Measurements from ENCODE around the gene PIK3C2G.

Gene PIK3C2G

GRCh38 chr12:18257251-18257650, 4.1 kb upstream of the PIK3C2G start:
- ChIA-PET CTCF (no interaction called here), POLR2A (no interaction called here)
- DNase-seq (ENCODE audit: extremely low spot score), result no peak
- TF ChIP-seq PKNOX1 (IDR thresholded peaks at IDR 0.05), result no peak
- no peak for TF ChIP-seq BHLHE40 (IDR thresholded peaks at IDR 0.05; ENCODE audit: borderline replicate concordance)
- TF ChIP-seq ZNF384 (IDR thresholded peaks at IDR 0.05), result no peak
- TF ChIP-seq CTBP1 (IDR thresholded peaks at IDR 0.05; ENCODE audit: borderline replicate concordance), result no peak
- TF ChIP-seq LEF1 (IDR thresholded peaks at IDR 0.05; ENCODE audit: borderline replicate concordance), result no peak
- no peak for TF ChIP-seq HDGF (IDR thresholded peaks at IDR 0.05; ENCODE audit: borderline replicate concordance)
- no peak for TF ChIP-seq ELF4 (IDR thresholded peaks at IDR 0.05)
- no peak for TF ChIP-seq FOXK2 (IDR thresholded peaks at IDR 0.05)
- TF ChIP-seq NFRKB (IDR thresholded peaks at IDR 0.05), result no peak
- no peak for TF ChIP-seq FOXM1 (IDR thresholded peaks at IDR 0.05; ENCODE audit: borderline replicate concordance)
- no peak for TF ChIP-seq L3MBTL2 (conservative IDR thresholded peaks at IDR 0.05)
- no peak for TF ChIP-seq SUZ12 (IDR thresholded peaks at IDR 0.05)
- TF ChIP-seq SP1 (IDR thresholded peaks at IDR 0.05), result no peak
- TF ChIP-seq FOXA1 (IDR thresholded peaks at IDR 0.05), result no peak
- TF ChIP-seq ARNT (IDR thresholded peaks at IDR 0.05), result no peak
- TF ChIP-seq TARDBP (IDR thresholded peaks at IDR 0.05), result no peak

GRCh38 chr12:18258929-18259328, 2.4 kb upstream of the PIK3C2G start:
- TF ChIP-seq NFRKB (IDR thresholded peaks at IDR 0.05) (no peak), ZNF384 (IDR thresholded peaks at IDR 0.05) (no peak), ELF4 (IDR thresholded peaks at IDR 0.05) (no peak), PKNOX1 (IDR thresholded peaks at IDR 0.05) (no peak)
- ChIA-PET CTCF (no interaction called here), POLR2A (no interaction called here)
- no peak for DNase-seq (ENCODE audit: extremely low spot score)

- DNase-seq (ENCODE audit: extremely low spot score), result no peak
- POLR2A ChIA-PET, result no interaction called here
- CTCF ChIA-PET, result no interaction called here
- TF ChIP-seq SP1 (IDR thresholded peaks at IDR 0.05) (no peak), PKNOX1 (IDR thresholded peaks at IDR 0.05) (no peak), LEF1 (IDR thresholded peaks at IDR 0.05; ENCODE audit: borderline replicate concordance) (no peak), NFRKB (IDR thresholded peaks at IDR 0.05) (no peak), FOXK2 (IDR thresholded peaks at IDR 0.05) (no peak), FOXA1 (IDR thresholded peaks at IDR 0.05) (no peak), BHLHE40 (IDR thresholded peaks at IDR 0.05; ENCODE audit: borderline replicate concordance) (no peak), SUZ12 (IDR thresholded peaks at IDR 0.05) (no peak), CTBP1 (IDR thresholded peaks at IDR 0.05; ENCODE audit: borderline replicate concordance) (no peak)
Measured at GRCh38 chr12:18259906-18260682, 1.2 kb upstream of the PIK3C2G start.

GRCh38 chr12:18261906-18262305, 588 bp downstream of the PIK3C2G start:
- TF ChIP-seq LEF1 (IDR thresholded peaks at IDR 0.05; ENCODE audit: borderline replicate concordance) (no peak), BHLHE40 (IDR thresholded peaks at IDR 0.05; ENCODE audit: borderline replicate concordance) (no peak), PKNOX1 (IDR thresholded peaks at IDR 0.05) (no peak), FOXK2 (IDR thresholded peaks at IDR 0.05) (no peak), CTBP1 (IDR thresholded peaks at IDR 0.05; ENCODE audit: borderline replicate concordance) (no peak), TARDBP (IDR thresholded peaks at IDR 0.05) (no peak), FOXM1 (IDR thresholded peaks at IDR 0.05; ENCODE audit: borderline replicate concordance) (no peak), FOXA1 (IDR thresholded peaks at IDR 0.05) (no peak), ARNT (IDR thresholded peaks at IDR 0.05) (no peak), HDGF (IDR thresholded peaks at IDR 0.05; ENCODE audit: borderline replicate concordance) (no peak), SUZ12 (IDR thresholded peaks at IDR 0.05) (no peak), SP1 (IDR thresholded peaks at IDR 0.05) (no peak), ELF4 (IDR thresholded peaks at IDR 0.05) (no peak), L3MBTL2 (conservative IDR thresholded peaks at IDR 0.05) (no peak)
- DNase-seq (ENCODE audit: extremely low spot score), result no peak
- CTCF ChIA-PET, result interaction anchor here (1.5 kb wide), 1 partner anchor 12 kb away, joined by 5 read pairs; no protein-coding TSS in a partner anchor
- POLR2A ChIA-PET, result no interaction called here

- CTCF ChIA-PET, result interaction anchor here (0.6 to 1.5 kb wide), 2 partner anchors 13 to 94 kb away, joined by 3 to 5 read pairs; no protein-coding TSS in a partner anchor
- no peak for DNase-seq (ENCODE audit: extremely low spot score)
- TF ChIP-seq TARDBP (IDR thresholded peaks at IDR 0.05), result no peak
- TF ChIP-seq HDGF (IDR thresholded peaks at IDR 0.05; ENCODE audit: borderline replicate concordance), result no peak
- POLR2A ChIA-PET, result no interaction called here
Measured at GRCh38 chr12:18262514-18262913, 1.2 kb downstream of the PIK3C2G start.

GRCh38 chr12:18264581-18265075, 3.3 kb downstream of the PIK3C2G start:
- CTCF ChIA-PET, result no interaction called here
- TF ChIP-seq SP1 (IDR thresholded peaks at IDR 0.05), result no peak
- no peak for TF ChIP-seq ARNT (IDR thresholded peaks at IDR 0.05)
- TF ChIP-seq HDGF (IDR thresholded peaks at IDR 0.05; ENCODE audit: borderline replicate concordance), result no peak
- TF ChIP-seq FOXM1 (IDR thresholded peaks at IDR 0.05; ENCODE audit: borderline replicate concordance), result no peak
- no peak for TF ChIP-seq PKNOX1 (IDR thresholded peaks at IDR 0.05)
- no peak for TF ChIP-seq NFRKB (IDR thresholded peaks at IDR 0.05)
- no peak for TF ChIP-seq TARDBP (IDR thresholded peaks at IDR 0.05)
- TF ChIP-seq BHLHE40 (IDR thresholded peaks at IDR 0.05; ENCODE audit: borderline replicate concordance), result no peak
- POLR2A ChIA-PET, result no interaction called here
- DNase-seq (ENCODE audit: extremely low spot score), result no peak

Data from HEK293T (cell line).